Stimulated activated naive CD8-positive, alpha-beta T cell treated with anti-CD3 and anti-CD28 coated beads, Interleukin-15, amount 100 ng/mL, for 72 hours (primary cell): ENCODE measurements around the gene ROBO1.
"Not testable (repeated sequence)": the region's sequence is repeated elsewhere in the genome, so short reads cannot be mapped to it uniquely, and the experiment has no call there.

ENCODE experiments used
- ATAC-seq: fragments of 150-1000 bp; cut with Tn5 transposase; 2 replicates; pipeline ENCODE4 v1.10.0; 2021; ENCODE audit warnings: mild to moderate bottlenecking, moderate library complexity
- DNase-seq, 2 donors: peaks; one replicate each; pipeline ENCODE4 v3.0.0; 2021 to 2022
- H3K27ac Mint-ChIP-seq, 2 donors: one replicate each; pipeline ENCODE4 v1.8.0; 2022; ENCODE audit warnings: mild to moderate bottlenecking in 2 of 2, mixed read lengths in 2 of 2, moderate library complexity in 2 of 2
- H3K27me3 Mint-ChIP-seq: one replicate; pipeline ENCODE4 v1.8.0; 2022; ENCODE audit warnings: mixed read lengths
- H3K4me1 Mint-ChIP-seq: one replicate; pipeline ENCODE4 v1.8.0; 2022; ENCODE audit warnings: mild to moderate bottlenecking, mixed read lengths
- H3K4me3 Mint-ChIP-seq, 2 donors: one replicate each; pipeline ENCODE4 v1.8.0; 2022; ENCODE audit warnings: mild to moderate bottlenecking in 2 of 2, mixed read lengths in 2 of 2, moderate library complexity in 1 of 2
- H3K9me3 Mint-ChIP-seq, 2 donors: one replicate each; pipeline ENCODE4 v1.8.0; 2022; ENCODE audit warnings: mixed read lengths in 2 of 2

ROBO1 gene

GRCh38 chr3:79767905-79768267, at the start of gene ROBO1:
ROBO1 (minus strand) TSS chr3:79767998.
- Mint-ChIP-seq H3K27ac (no peak within 1 kb of the TSS), H3K27me3 (peaks cover 7% of the 10 kb centered on the region), H3K9me3 (peaks cover 0 to 2% of the 10 kb centered on the region in 2 donors), H3K4me3 (no peak within 1 kb of the TSS), H3K4me1 (no peaks in the 10 kb centered on the region)
- ATAC-seq (no peak), DNase-seq (no peak)

- H3K9me3 Mint-ChIP-seq, result peaks cover 23 to 28% of the 10 kb centered on the region in 2 donors
- no peaks in the 10 kb centered on the region for H3K4me1 Mint-ChIP-seq
- H3K4me3 Mint-ChIP-seq, result no peak overlapping the region
- no peak overlapping the region for H3K27ac Mint-ChIP-seq
- DNase-seq (no peak), ATAC-seq (no peak)
- no peaks in the 10 kb centered on the region for H3K27me3 Mint-ChIP-seq
Observed at GRCh38 chr3:79817224-79817623, 49.4 kb upstream of the ROBO1 start.

- H3K27me3 Mint-ChIP-seq, result no peaks in the 10 kb centered on the region
Observed at GRCh38 chr3:79815478-79815877, 47.7 kb upstream of the ROBO1 start.

GRCh38 chr3:79810581-79810980, 42.8 kb upstream of the ROBO1 start:
- H3K27ac Mint-ChIP-seq, result no peak overlapping the region
- H3K4me3 Mint-ChIP-seq, result no peak overlapping the region
- DNase-seq (no peak), ATAC-seq (no peak)
- H3K27me3 Mint-ChIP-seq, result no peaks in the 10 kb centered on the region
- H3K4me1 Mint-ChIP-seq, result no peaks in the 10 kb centered on the region
- H3K9me3 Mint-ChIP-seq, result peaks cover 0 to 7% of the 10 kb centered on the region in 2 donors

More at GRCh38 chr3:79815478-79815877, 47.7 kb upstream of the ROBO1 start:
- Mint-ChIP-seq H3K4me1 (no peaks in the 10 kb centered on the region), H3K9me3 (peaks cover 23 to 28% of the 10 kb centered on the region in 2 donors), H3K27ac (no peak overlapping the region), H3K4me3 (no peak overlapping the region)
- ATAC-seq (no peak), DNase-seq (no peak)

GRCh38 chr3:79810092-79810491, 42.3 kb upstream of the ROBO1 start:
- peaks cover 0 to 7% of the 10 kb centered on the region in 2 donors for H3K9me3 Mint-ChIP-seq
- no peak for DNase-seq
- no peaks in the 10 kb centered on the region for H3K4me1 Mint-ChIP-seq
- H3K4me3 Mint-ChIP-seq, result no peak overlapping the region
- ATAC-seq, result no peak
- no peak overlapping the region for H3K27ac Mint-ChIP-seq
- no peaks in the 10 kb centered on the region for H3K27me3 Mint-ChIP-seq

- DNase-seq, result no peak
- no peak overlapping the region for H3K27ac Mint-ChIP-seq
Observed at GRCh38 chr3:79809106-79809505, 41.3 kb upstream of the ROBO1 start.

GRCh38 chr3:79808515-79808914, 40.7 kb upstream of the ROBO1 start:
- no peaks in the 10 kb centered on the region for H3K27me3 Mint-ChIP-seq
- peaks cover 0 to 3% of the 10 kb centered on the region in 2 donors for H3K9me3 Mint-ChIP-seq
- H3K4me3 Mint-ChIP-seq, result no peak overlapping the region
- no peak for ATAC-seq
- H3K27ac Mint-ChIP-seq, result no peak overlapping the region
- H3K4me1 Mint-ChIP-seq, result no peaks in the 10 kb centered on the region
- no peak for DNase-seq

More at GRCh38 chr3:79809106-79809505, 41.3 kb upstream of the ROBO1 start:
- Mint-ChIP-seq H3K9me3 (peaks cover 0 to 7% of the 10 kb centered on the region in 2 donors), H3K27me3 (no peaks in the 10 kb centered on the region), H3K4me1 (no peaks in the 10 kb centered on the region), H3K4me3 (no peak overlapping the region)
- ATAC-seq, result no peak

GRCh38 chr3:79790177-79790576, 22.4 kb upstream of the ROBO1 start:
- H3K27ac Mint-ChIP-seq, H3K27me3 Mint-ChIP-seq, ATAC-seq, DNase-seq, H3K4me3 Mint-ChIP-seq, H3K4me1 Mint-ChIP-seq: not testable (repeated sequence)
- H3K9me3 Mint-ChIP-seq, result peaks cover 6 to 16% of the 10 kb centered on the region in 2 donors

GRCh38 chr3:79773291-79773690, 5.5 kb upstream of the ROBO1 start:
- Mint-ChIP-seq H3K4me3 (no peak overlapping the region), H3K27ac (no peak overlapping the region), H3K9me3 (peaks cover 5 to 25% of the 10 kb centered on the region in 2 donors), H3K4me1 (no peaks in the 10 kb centered on the region), H3K27me3 (peaks cover 7% of the 10 kb centered on the region)
- no peak for ATAC-seq
- DNase-seq, result no peak

GRCh38 chr3:79769229-79769628, 1.4 kb upstream of the ROBO1 start:
- Mint-ChIP-seq H3K9me3 (peaks cover 0 to 16% of the 10 kb centered on the region in 2 donors), H3K27me3 (peaks cover 7% of the 10 kb centered on the region), H3K4me1 (no peaks in the 10 kb centered on the region), H3K27ac (no peak overlapping the region), H3K4me3 (no peak overlapping the region)
- ATAC-seq (no peak), DNase-seq (no peak)

- Mint-ChIP-seq H3K27ac (no peak overlapping the region), H3K4me1 (no peaks in the 10 kb centered on the region), H3K9me3 (no peaks in the 10 kb centered on the region), H3K27me3 (peaks cover 7% of the 10 kb centered on the region), H3K4me3 (no peak overlapping the region)
- ATAC-seq, result no peak
- DNase-seq, result no peak
Observed at GRCh38 chr3:79767194-79767904, 449 bp downstream of the ROBO1 start.

- Mint-ChIP-seq H3K4me1 (no peaks in the 10 kb centered on the region), H3K27me3 (peaks cover 7% of the 10 kb centered on the region), H3K9me3 (no peaks in the 10 kb centered on the region), H3K27ac (no peak overlapping the region), H3K4me3 (no peak overlapping the region)
- no peak for ATAC-seq
- DNase-seq, result no peak
Observed at GRCh38 chr3:79766496-79767193, 1.2 kb downstream of the ROBO1 start.

- ATAC-seq, result no peak
- no peak for DNase-seq
- Mint-ChIP-seq H3K27me3 (peaks cover 7% of the 10 kb centered on the region), H3K4me1 (no peaks in the 10 kb centered on the region), H3K9me3 (no peaks in the 10 kb centered on the region), H3K4me3 (no peak overlapping the region), H3K27ac (no peak overlapping the region)
Observed at GRCh38 chr3:79765911-79766310, 1.9 kb downstream of the ROBO1 start.

- Mint-ChIP-seq H3K27ac (no peak overlapping the region), H3K4me3 (no peak overlapping the region), H3K27me3 (no peaks in the 10 kb centered on the region), H3K9me3 (no peaks in the 10 kb centered on the region), H3K4me1 (no peaks in the 10 kb centered on the region)
- ATAC-seq (no peak), DNase-seq (no peak)
Observed at GRCh38 chr3:79761441-79761840, 6.4 kb downstream of the ROBO1 start.

- Mint-ChIP-seq H3K27me3 (no peaks in the 10 kb centered on the region), H3K4me3 (no peak overlapping the region), H3K27ac (peak overlapping the region in 1 of 2 donors; percentile 33), H3K4me1 (no peaks in the 10 kb centered on the region), H3K9me3 (peaks cover 18% of the 10 kb centered on the region in 2 donors)
- ATAC-seq, result no peak
- DNase-seq, result no peak
Observed at GRCh38 chr3:79751703-79752102, 16.1 kb downstream of the ROBO1 start.

GRCh38 chr3:79737530-79737929, 30.3 kb downstream of the ROBO1 start:
- ATAC-seq (no peak), DNase-seq (no peak)
- Mint-ChIP-seq H3K4me3 (no peak overlapping the region), H3K27ac (no peak overlapping the region), H3K4me1 (no peaks in the 10 kb centered on the region), H3K27me3 (no peaks in the 10 kb centered on the region), H3K9me3 (peaks cover 12 to 22% of the 10 kb centered on the region in 2 donors)
